GM12891 (cell line): ENCODE results near the gene HLX.

Experiments
- PAX5 ChIP-seq: IDR thresholded peaks from 2 replicates; pipeline ENCODE4 v1.6.1; 2011; ENCODE audit warnings: low read length, moderate library complexity, mild to moderate bottlenecking; ENCODE audit not compliant: insufficient read depth, severe bottlenecking
- POLR2A ChIP-seq: IDR thresholded peaks from 2 replicates; pipeline ENCODE4 v1.6.1; 2011; ENCODE audit warnings: low read depth, low read length, control low read depth
- POLR2AphosphoS5 ChIP-seq: IDR thresholded peaks from 2 replicates; pipeline ENCODE4 v1.6.1; 2011; ENCODE audit warnings: low read depth, low read length, control low read depth
- POU2F2 ChIP-seq: IDR thresholded peaks from 2 replicates; pipeline ENCODE4 v1.6.1; 2011; ENCODE audit warnings: low read depth, mild to moderate bottlenecking, control low read depth, low read length, moderate library complexity
- SPI1 ChIP-seq: IDR thresholded peaks from 2 replicates; pipeline ENCODE4 v1.6.1; 2011; ENCODE audit warnings: low read depth, low read length, control low read depth
- TAF1 ChIP-seq: IDR thresholded peaks from 2 replicates; pipeline ENCODE4 v1.6.1; 2011; ENCODE audit warnings: low read depth, low read length, control low read depth

GRCh38 chr1:220888417-220888986 lies 9.3 kb downstream of the HLX start:
- TF ChIP-seq POLR2AphosphoS5 (no peak), POU2F2 (no peak), TAF1 (no peak), POLR2A (no peak), SPI1 (no peak), PAX5 (no peak)
